PC-3 (cell line): ENCODE measurements around the gene NRBF2. TPM values are rescaled to one million over a fixed set of nuclear protein-coding genes. Genes with fewer than 3 reads are reported as not detected.
A peak's percentile ranks its signal among the peaks of the same experiment; 100 is the strongest.

Source experiments
- ATAC-seq: fragments of 200-7000 bp; cut with Tn5 transposase; 2 replicates; pipeline ENCODE4 v1.9.1; 2020; ENCODE audit warnings: mild to moderate bottlenecking, moderate library complexity
- BruUV-seq: library from RNA; stranded (reverse); fragments of 400-500 nt; replicated peaks from 2 replicates; lab custom pipeline; 2021; lab: Mats Ljungman, UMichigan
- CTCF ChIA-PET: fragments of 300-600 bp; sonication (Branson Sonifier 250); formaldehyde crosslinking; loops from one replicate; lab custom pipeline; 2022; ENCODE audit warnings: antibody characterized with exemption; lab: Charles Lee
- POLR2A ChIA-PET: fragments of 300-600 bp; sonication (Branson Sonifier 250); formaldehyde crosslinking; loops from one replicate; lab custom pipeline; 2022; ENCODE audit warnings: antibody characterized with exemption; ENCODE audit not compliant: unreplicated experiment; lab: Charles Lee
- DNase-seq: peaks from one replicate; pipeline ENCODE4 v3.0.0-alpha.2; 2015
- H2AFZ ChIP-seq: fragments of 300-600 bp; sonication (generic); 2 replicates; pipeline ENCODE4 v1.6.0; 2016; ENCODE audit warnings: antibody characterized with exemption, low read length
- H3F3A ChIP-seq: fragments of 300-600 bp; sonication (generic); one replicate; pipeline ENCODE4 v1.6.0; 2017; ENCODE audit warnings: antibody characterized with exemption, low read length, control low read depth, mild to moderate bottlenecking; ENCODE audit not compliant: unreplicated experiment
- H3K27ac ChIP-seq: fragments of 300-600 bp; sonication (generic); 2 replicates; pipeline ENCODE4 v1.5.1; 2016; ENCODE audit warnings: mild to moderate bottlenecking, low read length
- H3K27me3 ChIP-seq: fragments of 300-600 bp; sonication (generic); 2 replicates; pipeline ENCODE4 v1.6.1; 2016; ENCODE audit warnings: low read length, mixed read lengths
- H3K36me3 ChIP-seq: fragments of 300-600 bp; sonication (generic); 2 replicates; pipeline ENCODE4 v1.6.1; 2016; ENCODE audit warnings: low read depth, mixed run types, low read length, mixed read lengths
- H3K4me1 ChIP-seq: fragments of 300-600 bp; sonication (generic); 2 replicates; pipeline ENCODE4 v1.5.1; 2016; ENCODE audit warnings: low read length; ENCODE audit not compliant: insufficient read depth
- H3K4me2 ChIP-seq: fragments of 300-600 bp; sonication (generic); 2 replicates; pipeline ENCODE4 v1.6.0; 2016; ENCODE audit warnings: low read length
- H3K4me3 ChIP-seq: fragments of 300-600 bp; sonication (generic); 2 replicates; pipeline ENCODE4 v1.5.1; 2016; ENCODE audit warnings: mild to moderate bottlenecking, low read length, mixed read lengths
- H3K79me2 ChIP-seq: fragments of 300-600 bp; sonication (generic); 2 replicates; pipeline ENCODE4 v1.6.1; 2017; ENCODE audit warnings: low read length, mixed read lengths
- H3K9ac ChIP-seq: fragments of 300-600 bp; sonication (generic); 2 replicates; pipeline ENCODE4 v1.6.0; 2016; ENCODE audit warnings: mild to moderate bottlenecking, low read length
- H3K9me2 ChIP-seq: fragments of 300-600 bp; sonication (generic); replicated peaks from 2 replicates; pipeline ENCODE4 v1.6.1; 2016; ENCODE audit warnings: mixed run types, low read length, mixed read lengths
- H3K9me3 ChIP-seq: fragments of 300-600 bp; sonication (generic); 2 replicates; pipeline ENCODE4 v1.6.1; 2016; ENCODE audit warnings: low read length, mixed read lengths
- H4K20me1 ChIP-seq: fragments of 300-600 bp; sonication (generic); 2 replicates; pipeline ENCODE4 v1.6.1; 2016; ENCODE audit warnings: low read length, mixed read lengths
- CTCF ChIP-seq: fragments of 300-600 bp; sonication (generic); conservative IDR thresholded peaks from 2 replicates; pipeline ENCODE4 v1.5.1; 2017; ENCODE audit warnings: antibody characterized with exemption, low read depth, mild to moderate bottlenecking, low read length
- EZH2 ChIP-seq: fragments of 300-600 bp; sonication (generic); IDR thresholded peaks from one replicate; pipeline ENCODE4 v1.6.1; 2017; ENCODE audit warnings: antibody characterized with exemption, mild to moderate bottlenecking, low read length; ENCODE audit not compliant: unreplicated experiment
- EZH2phosphoT487 ChIP-seq: fragments of 300-600 bp; sonication (generic); IDR thresholded peaks from 2 replicates; pipeline ENCODE4 v1.6.1; 2018; ENCODE audit warnings: mild to moderate bottlenecking, antibody characterized with exemption, low read length, borderline replicate concordance
- intact Hi-C: fragments of 100-400 bp; cut with micrococcal nuclease; formaldehyde crosslinking; loops from 2 replicates; pipeline ENCODE4 v1.9.0; 2023
- total RNA-seq: library from RNA; depleted of rRNA; stranded (reverse); fragments of >200 nt; gene quantifications from 2 replicates; pipeline ENCODE4 v1.2.3, GENCODE V29; 2014

Gene NRBF2
- total RNA-seq, 1 experiment from 2014 or later, result 44.4 TPM

GRCh38 chr10:63197344-63198092 is 64.4 kb downstream of the NRBF2 start:
- DNase-seq (no peak), ATAC-seq (peak; percentile 72)
- intact Hi-C loops, result no loop called here
- Histone ChIP-seq H3K36me3 (peaks cover 62% of the 10 kb centered on the region), H3K9me3 (no peaks in the 10 kb centered on the region), H3K27me3 (no peaks in the 10 kb centered on the region), H3K9me2 (no peaks in the 10 kb centered on the region), H3K9ac (no peak overlapping the region), H3K4me3 (no peak overlapping the region), H2AFZ (no peak overlapping the region), H3K27ac (no peak overlapping the region), H3K79me2 (no peaks in the 10 kb centered on the region), H3K4me1 (no peaks in the 10 kb centered on the region), H3F3A (no peaks in the 10 kb centered on the region), H3K4me2 (no peak overlapping the region), H4K20me1 (0 out of 2 replicates have a peak, but pooled peaks cover 4% of the 10 kb centered on the region)
- TF ChIP-seq EZH2phosphoT487 (no peak), EZH2 (no peak), CTCF (no peak)
- CTCF ChIA-PET, result no interaction called here
- POLR2A ChIA-PET, result no interaction called here
- no TSS peak for BruUV-seq

GRCh38 chr10:63199716-63200115 is 66.6 kb downstream of the NRBF2 start:
- Histone ChIP-seq H3F3A (no peaks in the 10 kb centered on the region), H3K9me2 (no peaks in the 10 kb centered on the region), H3K27me3 (no peaks in the 10 kb centered on the region), H3K4me3 (no peak overlapping the region), H3K4me1 (no peaks in the 10 kb centered on the region), H3K27ac (no peak overlapping the region), H3K79me2 (peaks cover 7% of the 10 kb centered on the region; the same call in 1 of the 2 replicates), H3K4me2 (no peak overlapping the region), H3K9ac (no peak overlapping the region), H2AFZ (no peak overlapping the region), H4K20me1 (peaks cover 4% of the 10 kb centered on the region; the same call in 1 of the 2 replicates), H3K9me3 (no peaks in the 10 kb centered on the region), H3K36me3 (peaks cover 51% of the 10 kb centered on the region)
- no TSS peak for BruUV-seq
- ChIA-PET POLR2A (no interaction called here), CTCF (no interaction called here)
- TF ChIP-seq CTCF (no peak), EZH2 (no peak), EZH2phosphoT487 (no peak)
- ATAC-seq (no peak), DNase-seq (no peak)
- intact Hi-C loops, result no loop called here

- no peaks in the 10 kb centered on the region for H3K4me1 ChIP-seq
- H3K36me3 ChIP-seq, result peaks cover 56% of the 10 kb centered on the region
- no peak overlapping the region for H3K27ac ChIP-seq
- no peak overlapping the region for H3K4me3 ChIP-seq
- CTCF ChIA-PET, result interaction anchor here (0.5 to 0.9 kb wide), 4 partner anchors 34 to 428 kb away, joined by 3 to 9 read pairs (median 4); no protein-coding TSS in a partner anchor
- no peaks in the 10 kb centered on the region for H3F3A ChIP-seq
- ATAC-seq, result no peak
- TF ChIP-seq EZH2 (no peak), EZH2phosphoT487 (no peak), CTCF (no peak)
- H3K9me3 ChIP-seq, result no peaks in the 10 kb centered on the region
- H3K79me2 ChIP-seq, result peaks cover 13% of the 10 kb centered on the region; the same call in 1 of the 2 replicates
- intact Hi-C loops, result no loop called here
- no peak overlapping the region for H3K4me2 ChIP-seq
- H2AFZ ChIP-seq, result no peak overlapping the region
- H3K9ac ChIP-seq, result no peak overlapping the region
- H3K27me3 ChIP-seq, result no peaks in the 10 kb centered on the region
- no TSS peak for BruUV-seq
- DNase-seq, result no peak
- H4K20me1 ChIP-seq, result peaks cover 4% of the 10 kb centered on the region; the same call in 1 of the 2 replicates
- POLR2A ChIA-PET, result interaction anchor here (0.6 to 0.7 kb wide), 2 partner anchors 66 to 297 kb away, joined by 3 read pairs; no protein-coding TSS in a partner anchor
- no peaks in the 10 kb centered on the region for H3K9me2 ChIP-seq
Measured at GRCh38 chr10:63200431-63200830, 67.3 kb downstream of the NRBF2 start.
